ENCODE results near the gene ZNF385A. TPM values are rescaled to one million over a fixed set of nuclear protein-coding genes. Genes with fewer than 3 reads are reported as not detected.

Gene ZNF385A
- total and polyA plus RNA-seq, 2 of the 13 experiments (the other 11 are each of a cell fraction or from before 2014, with no cell fraction given): 0.44 to 0.67 TPM

GRCh38 chr12:54360717-54361456 lies 23.6 kb downstream of the ZNF385A start (continued):
- TF ChIP-seq ZSCAN31 (CRISPR knock-in tag; IDR thresholded peaks at IDR 0.05; ENCODE audit: low read depth): no peak
- no peak for TF ChIP-seq ZFX (CRISPR knock-in tag; IDR thresholded peaks at IDR 0.05; ENCODE audit: low read depth)
- 0 out of 2 replicates have a peak, but pooled peaks have one; percentile 62 for TF ChIP-seq ZBTB33 (CRISPR knock-in tag; IDR thresholded peaks at IDR 0.05)
- TF ChIP-seq RNF219 (CRISPR knock-in tag; IDR thresholded peaks at IDR 0.05): no peak
- no peak for TF ChIP-seq JDP2 (CRISPR knock-in tag; IDR thresholded peaks at IDR 0.05; ENCODE audit: borderline replicate concordance)
- TF ChIP-seq DRAP1 (CRISPR knock-in tag; IDR thresholded peaks at IDR 0.05): 0 out of 2 replicates have a peak, but pooled peaks have one; percentile 27
- no peak for TF ChIP-seq DZIP1 (CRISPR knock-in tag; IDR thresholded peaks at IDR 0.05)
- no peak for TF ChIP-seq PTBP1 (IDR thresholded peaks at IDR 0.05; ENCODE audit: low read depth, low read length, poor library complexity, severe bottlenecking)
- no peak for TF ChIP-seq NKX3-1 (CRISPR knock-in tag; IDR thresholded peaks at IDR 0.05)
- no peak for TF ChIP-seq AHR (CRISPR knock-in tag; IDR thresholded peaks at IDR 0.05)
- no peak for TF ChIP-seq JARID2 (CRISPR knock-in tag; IDR thresholded peaks at IDR 0.05; ENCODE audit: insufficient replicate concordance)
- TF ChIP-seq ZNF879 (CRISPR knock-in tag; IDR thresholded peaks at IDR 0.05): no peak
- no peak for TF ChIP-seq ZNF543 (CRISPR knock-in tag; IDR thresholded peaks at IDR 0.05)
- TF ChIP-seq ZNF230 (CRISPR knock-in tag; IDR thresholded peaks at IDR 0.05): 0 out of 2 replicates have a peak, but pooled peaks have one; percentile 37
- no peak for TF ChIP-seq HMG20B (CRISPR knock-in tag; conservative IDR thresholded peaks at IDR 0.05)
- peak; percentile 33; the same call in 1 of the 2 replicates for TF ChIP-seq IRF2 (CRISPR knock-in tag; IDR thresholded peaks at IDR 0.05)
- TF ChIP-seq ZNF510 (CRISPR knock-in tag; IDR thresholded peaks at IDR 0.05; ENCODE audit: low read depth): 0 out of 2 replicates have a peak, but pooled peaks have one; percentile 43
- no peak for TF ChIP-seq DMTF1 (CRISPR knock-in tag; IDR thresholded peaks at IDR 0.05)
- TF ChIP-seq ZBTB3 (CRISPR knock-in tag; IDR thresholded peaks at IDR 0.05; ENCODE audit: borderline replicate concordance, low read depth): no peak
- no peak for TF ChIP-seq SNRNP70 (IDR thresholded peaks at IDR 0.05; ENCODE audit: low read depth, low read length)

Measured in HepG2 (cell line).